ENCODE measurements around the gene APRT. TPM values are rescaled to one million over a fixed set of nuclear protein-coding genes. Genes with fewer than 3 reads are reported as not detected.
A peak's percentile ranks its signal among the peaks of the same experiment; 100 is the strongest.

Gene APRT
- total and polyA plus RNA-seq, 2 of the 4 experiments (the other 2 are of a cell fraction): 40.5 to 157 TPM

- H3K18ac ChIP-seq (ENCODE audit: low read depth, low read length): no peak overlapping the region; the same call in 1 of the 2 replicates
- H2AK5ac ChIP-seq (ENCODE audit: low read depth, low read length): peak overlapping the region; percentile 94; the same call in 1 of the 2 replicates
- peak overlapping the region; percentile 95 for H2AK9ac ChIP-seq (replicated peaks; ENCODE audit: low read depth, low read length, poor library complexity)
- H2BK120ac ChIP-seq (ENCODE audit: low read depth, low read length): no peak overlapping the region
- DNase-seq: peak; percentile 84
- peak overlapping the region; percentile 69; the same call in 1 of the 2 replicates for H3K56ac ChIP-seq (ENCODE audit: extremely low read depth, insufficient read depth, low read length)
- H4K91ac ChIP-seq (ENCODE audit: insufficient read depth, low read depth, low read length): peak overlapping the region; percentile 66
- no peaks in the 10 kb centered on the region for H3K9me3 ChIP-seq (ENCODE audit: control insufficient read depth, insufficient read depth, low read length)
- H4K8ac ChIP-seq (ENCODE audit: low read depth in 2 of 2, low read length in 2 of 2): peak overlapping the region; percentile 20 to 78; a peak in 2 of 4 replicates
- peak overlapping the region; percentile 94 for H3K14ac ChIP-seq (replicated peaks; ENCODE audit: low read depth, low read length)
- H2BK20ac ChIP-seq (ENCODE audit: low read depth, low read length): peak overlapping the region; percentile 5
- CTCF ChIA-PET: interaction anchor here (0.5 to 1.5 kb wide), 4 partner anchors 9 to 78 kb away, joined by 3 to 5 read pairs (median 3); no protein-coding TSS in a partner anchor
- H2AFZ ChIP-seq (replicated peaks; ENCODE audit: low read length, poor library complexity): no peak overlapping the region
- 24% methylated on average over 4 of the region's 16 CpGs; no CpG with 5 or more reads in 1 of the 2 experiments for WGBS, 2 experiments (ENCODE audit: extremely low coverage in 2 of 2, insufficient read length in 1 of 2)
- no TSS peak for BruUV-seq (replicated peaks)
- peaks cover 11% of the 10 kb centered on the region for H3K9me1 ChIP-seq (ENCODE audit: insufficient read depth, low read length)
- peak overlapping the region; percentile 82 for H3K27ac ChIP-seq (ENCODE audit: insufficient read depth, low read length)
- intact Hi-C loops (cut with micrococcal nuclease) (no loop called here), dilution Hi-C loops (cut with HindIII; ENCODE audit: low sequenced_read_pairs, unreplicated experiment) (no loop called here), in situ Hi-C loops (cut with MboI; ENCODE audit: low sequenced_read_pairs) (loop anchor here (5.0 kb wide), 1 partner anchor 35 kb away; no protein-coding TSS in a partner anchor)
- peak overlapping the region; percentile 4; the same call in 1 of the 3 replicates for H2BK15ac ChIP-seq (ENCODE audit: low read depth, low read length)
- no peaks in the 10 kb centered on the region for H3K36me3 ChIP-seq (ENCODE audit: control insufficient read depth, insufficient read depth, low read length)
- peaks cover 69% of the 10 kb centered on the region for H4K20me1 ChIP-seq (ENCODE audit: insufficient read depth, low read length)
- peak overlapping the region; percentile 96 for H3K23ac ChIP-seq (ENCODE audit: low read depth, low read length)
- H3K9ac ChIP-seq (ENCODE audit: low read depth, low read length): peak overlapping the region; percentile 83
- POLR2A ChIA-PET (ENCODE audit: unreplicated experiment): interaction anchor here (0.7 kb wide), 1 partner anchor 9 kb away, joined by 3 read pairs; no protein-coding TSS in a partner anchor
- H3K4me3 ChIP-seq (ENCODE audit: insufficient read depth, low read depth, low read length): peak overlapping the region; percentile 92
- H3K4me1 ChIP-seq (ENCODE audit: control insufficient read depth, insufficient read depth, low read length): peaks cover 47% of the 10 kb centered on the region
- no peak overlapping the region for H4K5ac ChIP-seq (ENCODE audit: low read depth, low read length)
- no peaks in the 10 kb centered on the region for H3K27me3 ChIP-seq (ENCODE audit: control insufficient read depth, insufficient read depth, low read length)
- H2BK5ac ChIP-seq (ENCODE audit: low read depth, low read length, poor library complexity, severe bottlenecking): peak overlapping the region; percentile 88
- H3K79me1 ChIP-seq (ENCODE audit: low read depth in 1 of 2, low read length in 2 of 2): peaks cover 0 to 48% of the 10 kb centered on the region in 2 experiments; a peak in 2 of 4 replicates
- ATAC-seq (ENCODE audit: low read depth): peak; percentile 24
- H3K4me2 ChIP-seq (ENCODE audit: low read depth, low read length): peak overlapping the region; percentile 68
- H3K4ac ChIP-seq (ENCODE audit: low read depth, low read length): peak overlapping the region; percentile 92
- TF ChIP-seq MXI1 (IDR thresholded peaks at IDR 0.05; ENCODE audit: borderline replicate concordance, low read depth, low read length): peak; percentile 56; the same call in 1 of the 2 replicates
- no peak for TF ChIP-seq RFX5 (IDR thresholded peaks at IDR 0.05; ENCODE audit: low read depth, low read length)
- no peak for TF ChIP-seq CTCF (conservative IDR thresholded peaks at IDR 0.05; ENCODE audit: low read depth, low read length)
- no peak for TF ChIP-seq USF2 (IDR thresholded peaks at IDR 0.05; ENCODE audit: low read depth, low read length)
- no peak for TF ChIP-seq NFE2L2 (IDR thresholded peaks at IDR 0.05; ENCODE audit: low read depth, low read length)
- peak; percentile 92 for TF ChIP-seq MAZ (IDR thresholded peaks at IDR 0.05; ENCODE audit: borderline replicate concordance, low read depth, low read length)
- TF ChIP-seq RAD21 (IDR thresholded peaks at IDR 0.05; ENCODE audit: low read length): peak; percentile 10; the same call in 1 of the 2 replicates
- TF ChIP-seq SMC3 (IDR thresholded peaks at IDR 0.05; ENCODE audit: low read depth, low read length): no peak
- no peak for TF ChIP-seq CEBPB (IDR thresholded peaks at IDR 0.05; ENCODE audit: low read depth, low read length)
- TF ChIP-seq POLR2A (IDR thresholded peaks at IDR 0.05; ENCODE audit: low read depth, low read length): no peak
- peak; percentile 44; the same call in 1 of the 2 replicates for TF ChIP-seq BHLHE40 (IDR thresholded peaks at IDR 0.05; ENCODE audit: low read depth, low read length)
- TF ChIP-seq RCOR1 (IDR thresholded peaks at IDR 0.05; ENCODE audit: insufficient replicate concordance, low read length): no peak
- TF ChIP-seq FOS (IDR thresholded peaks at IDR 0.05; ENCODE audit: low read depth, low read length): peak; percentile 80; the same call in 1 of the 2 replicates
These were observed 29.0 kb downstream of the APRT start for GRCh38 chr16:88782454-88783390.

Data from IMR-90 (cell line).